Loucy (cell line): ENCODE results near the gene SYNM.

Experiments
- H2AFZ ChIP-seq: fragments of 200-600 bp; sonication (generic); 2 replicates; pipeline ENCODE4 v1.6.0; 2016; ENCODE audit warnings: antibody characterized with exemption, mild to moderate bottlenecking, low read length, moderate library complexity
- H3F3A ChIP-seq: fragments of 200-600 bp; 2 replicates; pipeline ENCODE4 v1.6.0; 2016; ENCODE audit warnings: antibody characterized with exemption, low read depth, mild to moderate bottlenecking
- H3K27me3 ChIP-seq: fragments of 200-600 bp; sonication (generic); 2 replicates; pipeline ENCODE4 v1.6.1; 2014; ENCODE audit warnings: low read length, mild to moderate bottlenecking; ENCODE audit not compliant: insufficient read depth, poor library complexity, severe bottlenecking
- H3K36me3 ChIP-seq: fragments of 200-600 bp; sonication (generic); 2 replicates; pipeline ENCODE4 v1.6.1; 2016; ENCODE audit warnings: low read length; ENCODE audit not compliant: insufficient read depth
- H3K4me1 ChIP-seq: fragments of 200-600 bp; sonication (generic); 2 replicates; pipeline ENCODE4 v1.5.1; 2014; ENCODE audit warnings: low read length, mild to moderate bottlenecking; ENCODE audit not compliant: insufficient read depth, poor library complexity, severe bottlenecking
- H3K4me2 ChIP-seq: fragments of 200-600 bp; sonication (generic); 2 replicates; pipeline ENCODE4 v1.6.0; 2014; ENCODE audit warnings: antibody characterized with exemption, low read length, low read depth, mild to moderate bottlenecking; ENCODE audit not compliant: poor library complexity, severe bottlenecking
- H3K4me3 ChIP-seq: fragments of 200-600 bp; sonication (generic); 2 replicates; pipeline ENCODE4 v1.5.1; 2014; ENCODE audit warnings: low read length, mild to moderate bottlenecking, mixed read lengths; ENCODE audit not compliant: poor library complexity, severe bottlenecking
- H3K79me2 ChIP-seq: fragments of 200-600 bp; sonication (generic); 2 replicates; pipeline ENCODE4 v1.6.1; 2014; ENCODE audit warnings: low read length; ENCODE audit not compliant: insufficient read depth
- H3K9ac ChIP-seq: fragments of 200-600 bp; sonication (generic); 2 replicates; pipeline ENCODE4 v1.6.0; 2014; ENCODE audit warnings: mild to moderate bottlenecking, low read depth, low read length, moderate library complexity; ENCODE audit not compliant: poor library complexity, severe bottlenecking
- H3K9me2 ChIP-seq: fragments of 200-600 bp; sonication (generic); replicated peaks from 2 replicates; pipeline ENCODE4 v1.6.1; 2016; ENCODE audit warnings: low read depth, low read length, mixed read lengths
- H3K9me3 ChIP-seq: fragments of 200-600 bp; sonication (generic); 2 replicates; pipeline ENCODE4 v1.6.1; 2014; ENCODE audit warnings: mild to moderate bottlenecking, antibody characterized with exemption, low read length, low read depth; ENCODE audit not compliant: insufficient read depth
- H4K20me1 ChIP-seq: fragments of 200-600 bp; sonication (generic); 2 replicates; pipeline ENCODE4 v1.6.0; 2014; ENCODE audit warnings: antibody characterized with exemption, low read length, mild to moderate bottlenecking; ENCODE audit not compliant: insufficient read depth, poor library complexity, severe bottlenecking
- EZH2phosphoT487 ChIP-seq: fragments of 200-600 bp; IDR thresholded peaks from 2 replicates; pipeline ENCODE4 v1.6.1; 2018; ENCODE audit warnings: antibody characterized with exemption, mild to moderate bottlenecking, moderate library complexity, borderline replicate concordance
- TF ChIP-seq, protein P1 (sequence below): fragments of 200-600 bp; sonication (generic); conservative IDR thresholded peaks from 2 replicates; pipeline ENCODE4 v1.5.1; 2014; ENCODE audit warnings: mild to moderate bottlenecking, antibody characterized with exemption, low read length

The SYNM gene

DNA sequence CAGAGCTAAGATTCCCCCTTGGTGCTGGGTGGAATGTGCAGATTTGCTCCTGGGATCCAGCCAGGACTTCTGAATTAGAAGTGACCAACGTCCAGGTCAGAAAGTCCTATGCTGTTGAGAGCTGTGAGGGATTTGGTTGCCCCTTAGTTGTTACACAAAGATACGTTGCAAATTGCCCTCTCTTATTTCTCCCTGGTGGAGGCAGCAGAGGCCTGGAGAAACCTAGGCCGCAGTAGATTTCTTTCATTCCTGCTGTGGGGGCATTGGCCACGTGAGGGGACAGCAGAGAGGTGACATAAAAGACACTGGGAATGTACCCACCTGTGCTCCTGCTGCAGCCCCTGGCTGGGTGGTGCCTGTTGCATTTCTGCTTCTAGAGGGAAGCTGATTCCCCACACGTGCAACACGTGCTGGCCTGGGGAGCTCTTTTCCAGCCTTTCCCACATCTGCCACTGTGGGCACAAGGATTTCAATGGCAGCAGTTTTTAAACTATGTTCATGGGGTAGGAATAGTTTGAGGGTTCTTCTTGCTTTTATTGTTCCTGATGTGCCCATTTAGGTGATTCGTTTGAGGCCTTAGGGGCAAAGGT is 65.7 kb downstream of the SYNM start:
- Histone ChIP-seq H3K9me3 (no peaks in the 10 kb centered on the region), H3K9ac (no peak overlapping the region), H3K9me2 (no peaks in the 10 kb centered on the region), H4K20me1 (no peaks in the 10 kb centered on the region), H2AFZ (no peak overlapping the region), H3K27me3 (no peaks in the 10 kb centered on the region), H3K79me2 (no peaks in the 10 kb centered on the region), H3K4me1 (no peaks in the 10 kb centered on the region), H3F3A (no peaks in the 10 kb centered on the region), H3K36me3 (no peaks in the 10 kb centered on the region), H3K4me2 (no peak overlapping the region), H3K4me3 (no peak overlapping the region)
- TF ChIP-seq, protein P1, sequence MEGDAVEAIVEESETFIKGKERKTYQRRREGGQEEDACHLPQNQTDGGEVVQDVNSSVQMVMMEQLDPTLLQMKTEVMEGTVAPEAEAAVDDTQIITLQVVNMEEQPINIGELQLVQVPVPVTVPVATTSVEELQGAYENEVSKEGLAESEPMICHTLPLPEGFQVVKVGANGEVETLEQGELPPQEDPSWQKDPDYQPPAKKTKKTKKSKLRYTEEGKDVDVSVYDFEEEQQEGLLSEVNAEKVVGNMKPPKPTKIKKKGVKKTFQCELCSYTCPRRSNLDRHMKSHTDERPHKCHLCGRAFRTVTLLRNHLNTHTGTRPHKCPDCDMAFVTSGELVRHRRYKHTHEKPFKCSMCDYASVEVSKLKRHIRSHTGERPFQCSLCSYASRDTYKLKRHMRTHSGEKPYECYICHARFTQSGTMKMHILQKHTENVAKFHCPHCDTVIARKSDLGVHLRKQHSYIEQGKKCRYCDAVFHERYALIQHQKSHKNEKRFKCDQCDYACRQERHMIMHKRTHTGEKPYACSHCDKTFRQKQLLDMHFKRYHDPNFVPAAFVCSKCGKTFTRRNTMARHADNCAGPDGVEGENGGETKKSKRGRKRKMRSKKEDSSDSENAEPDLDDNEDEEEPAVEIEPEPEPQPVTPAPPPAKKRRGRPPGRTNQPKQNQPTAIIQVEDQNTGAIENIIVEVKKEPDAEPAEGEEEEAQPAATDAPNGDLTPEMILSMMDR = no peak
- no peak for TF ChIP-seq EZH2phosphoT487

DNA sequence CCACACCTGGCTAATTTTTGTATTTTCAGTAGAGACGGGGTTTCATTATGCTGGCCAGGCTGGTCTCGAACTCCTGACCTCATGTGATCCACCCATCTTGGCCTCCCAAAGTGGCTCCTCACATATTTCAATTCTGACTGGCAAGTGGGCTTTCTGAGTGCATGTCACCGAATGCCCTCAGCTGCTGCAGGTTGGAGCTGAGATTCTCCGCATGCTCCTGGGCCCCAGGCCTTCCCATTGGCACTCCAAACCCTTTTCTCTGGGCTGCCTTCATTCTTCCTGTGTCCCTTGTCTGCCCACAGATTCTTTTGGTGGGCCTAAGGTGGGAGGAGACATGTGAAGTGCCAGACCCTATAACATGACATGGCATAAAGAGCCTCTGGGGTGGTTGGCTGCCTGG is 67.3 kb downstream of the SYNM start:
- Histone ChIP-seq H4K20me1 (no peaks in the 10 kb centered on the region), H3K9me2 (no peaks in the 10 kb centered on the region), H3K4me1 (no peaks in the 10 kb centered on the region), H3K36me3 (no peaks in the 10 kb centered on the region), H3K4me2 (no peak overlapping the region), H2AFZ (no peak overlapping the region), H3K9me3 (no peaks in the 10 kb centered on the region), H3K4me3 (no peak overlapping the region), H3K79me2 (no peaks in the 10 kb centered on the region), H3K27me3 (no peaks in the 10 kb centered on the region), H3K9ac (no peak overlapping the region), H3F3A (no peaks in the 10 kb centered on the region)
- TF ChIP-seq EZH2phosphoT487 = no peak
- TF ChIP-seq, protein P1 = no peak

DNA sequence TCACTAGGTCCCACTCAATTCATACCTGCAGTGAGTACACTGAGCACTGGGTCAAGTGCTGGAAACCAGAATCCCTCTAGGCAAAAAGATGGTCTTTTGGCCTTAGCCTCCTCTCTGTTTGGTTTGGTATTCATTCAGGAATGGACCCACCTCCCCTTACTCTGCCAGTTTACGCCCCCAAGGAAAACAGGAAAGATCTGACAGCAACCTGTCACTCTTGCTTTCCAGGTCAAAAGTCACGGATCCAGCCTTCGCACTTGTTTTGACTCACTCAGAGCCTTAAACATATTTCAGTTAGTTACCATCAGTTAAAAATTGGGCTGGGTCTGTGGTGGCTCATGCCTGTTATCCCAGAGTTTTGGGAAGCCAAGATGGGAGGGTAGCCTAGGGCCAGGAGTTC is 68.1 kb downstream of the SYNM start:
- no peaks in the 10 kb centered on the region for H3K36me3 ChIP-seq
- no peaks in the 10 kb centered on the region for H3K9me2 ChIP-seq

More for the DNA sequence above, 68.1 kb downstream of the SYNM start:
- Histone ChIP-seq H3K79me2 (no peaks in the 10 kb centered on the region), H4K20me1 (no peaks in the 10 kb centered on the region), H2AFZ (no peak overlapping the region), H3K4me3 (no peak overlapping the region), H3K4me2 (no peak overlapping the region), H3K4me1 (no peaks in the 10 kb centered on the region), H3K9ac (no peak overlapping the region), H3K9me3 (no peaks in the 10 kb centered on the region), H3F3A (no peaks in the 10 kb centered on the region), H3K27me3 (no peaks in the 10 kb centered on the region)
- TF ChIP-seq, protein P1 = no peak
- no peak for TF ChIP-seq EZH2phosphoT487
